MCF 10A (cell line): ENCODE results near the gene TADA2A. TPM values are rescaled to one million over a fixed set of nuclear protein-coding genes. Genes with fewer than 3 reads are reported as not detected.

Experiments
- BruUV-seq: library from RNA; stranded (reverse); fragments of 400-500 nt; replicated peaks from 2 replicates; lab custom pipeline; 2021; lab: Mats Ljungman, UMichigan
- CTCF ChIA-PET: fragments of 300-600 bp; sonication (Branson Sonifier 250); formaldehyde crosslinking; extraction: SDS; loops from one replicate; lab custom pipeline; 2021; ENCODE audit warnings: antibody characterized with exemption, inconsistent platforms; lab: Yijun Ruan, JAX
- POLR2A ChIA-PET: fragments of 300-600, 350-650 bp; sonication (Branson Sonifier 250); formaldehyde crosslinking; extraction: SDS; loops from one replicate; lab custom pipeline; 2020; ENCODE audit warnings: antibody characterized with exemption, inconsistent platforms; lab: Yijun Ruan, JAX
- DNase-seq: peaks from one replicate; pipeline ENCODE4 v3.0.0-alpha.2; 2018; ENCODE audit not compliant: unreplicated experiment
- H3K27ac Mint-ChIP-seq: one replicate; pipeline ENCODE4 v1.8.0; 2022; ENCODE audit warnings: mild to moderate bottlenecking, low read depth, mixed read lengths; ENCODE audit not compliant: unreplicated experiment
- H3K27me3 Mint-ChIP-seq: one replicate; pipeline ENCODE4 v1.8.0; 2022; ENCODE audit warnings: mixed read lengths; ENCODE audit not compliant: insufficient read depth, unreplicated experiment
- H3K36me3 Mint-ChIP-seq: one replicate; pipeline ENCODE4 v1.8.0; 2022; ENCODE audit warnings: mild to moderate bottlenecking, moderate library complexity, mixed read lengths; ENCODE audit not compliant: insufficient read depth, unreplicated experiment
- H3K4me1 Mint-ChIP-seq: one replicate; pipeline ENCODE4 v1.8.0; 2022; ENCODE audit warnings: mixed read lengths; ENCODE audit not compliant: insufficient read depth, unreplicated experiment
- H3K4me3 Mint-ChIP-seq: one replicate; pipeline ENCODE4 v1.8.0; 2022; ENCODE audit warnings: mild to moderate bottlenecking, moderate library complexity, mixed read lengths; ENCODE audit not compliant: unreplicated experiment
- H3K9me3 Mint-ChIP-seq: one replicate; pipeline ENCODE4 v1.8.0; 2022; ENCODE audit warnings: mixed read lengths; ENCODE audit not compliant: unreplicated experiment
- intact Hi-C: fragments of 100-400 bp; cut with micrococcal nuclease; formaldehyde crosslinking; loops from 2 replicates; pipeline ENCODE4 v1.14.1; 2022
- total RNA-seq: library from RNA; stranded (reverse); gene quantifications from 2 replicates; pipeline ENCODE4 v1.2.3, GENCODE V29; 2022
- TF ChIP-seq, protein P1 (sequence below): fragments of 200-600 bp; IDR thresholded peaks from one replicate; pipeline ENCODE4 v1.8.0; 2022; ENCODE audit warnings: antibody characterized with exemption, mild to moderate bottlenecking; ENCODE audit not compliant: unreplicated experiment

The TADA2A gene
- total RNA-seq, 1 experiment from 2014 or later = 31.3 TPM

DNA sequence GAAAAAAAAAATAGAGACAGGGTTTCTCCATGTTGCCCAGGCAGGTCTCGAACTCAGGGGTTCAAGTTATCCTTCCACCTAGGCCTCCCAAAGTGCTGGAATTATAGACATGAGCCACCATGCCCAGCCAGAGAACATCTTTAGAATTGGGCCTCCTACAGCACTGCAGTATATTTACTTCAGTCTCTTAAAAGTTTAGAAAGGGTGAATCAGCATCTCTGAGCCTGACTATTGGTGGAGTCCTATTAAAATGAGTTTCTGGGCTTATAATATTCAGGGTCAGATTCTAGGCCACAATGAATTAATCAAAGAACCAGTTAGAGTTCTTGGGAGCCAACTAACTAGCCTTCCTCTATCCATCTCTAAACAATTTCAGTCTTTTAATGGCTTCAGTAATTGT, 22.8 kb downstream of the TADA2A start:
- H3K27ac Mint-ChIP-seq = peak overlapping the region; percentile 88
- H3K9me3 Mint-ChIP-seq = no peaks in the 10 kb centered on the region
- H3K27me3 Mint-ChIP-seq = no peaks in the 10 kb centered on the region
- BruUV-seq = no TSS peak
- peaks cover 10% of the 10 kb centered on the region for H3K4me1 Mint-ChIP-seq
- TF ChIP-seq, protein P1, sequence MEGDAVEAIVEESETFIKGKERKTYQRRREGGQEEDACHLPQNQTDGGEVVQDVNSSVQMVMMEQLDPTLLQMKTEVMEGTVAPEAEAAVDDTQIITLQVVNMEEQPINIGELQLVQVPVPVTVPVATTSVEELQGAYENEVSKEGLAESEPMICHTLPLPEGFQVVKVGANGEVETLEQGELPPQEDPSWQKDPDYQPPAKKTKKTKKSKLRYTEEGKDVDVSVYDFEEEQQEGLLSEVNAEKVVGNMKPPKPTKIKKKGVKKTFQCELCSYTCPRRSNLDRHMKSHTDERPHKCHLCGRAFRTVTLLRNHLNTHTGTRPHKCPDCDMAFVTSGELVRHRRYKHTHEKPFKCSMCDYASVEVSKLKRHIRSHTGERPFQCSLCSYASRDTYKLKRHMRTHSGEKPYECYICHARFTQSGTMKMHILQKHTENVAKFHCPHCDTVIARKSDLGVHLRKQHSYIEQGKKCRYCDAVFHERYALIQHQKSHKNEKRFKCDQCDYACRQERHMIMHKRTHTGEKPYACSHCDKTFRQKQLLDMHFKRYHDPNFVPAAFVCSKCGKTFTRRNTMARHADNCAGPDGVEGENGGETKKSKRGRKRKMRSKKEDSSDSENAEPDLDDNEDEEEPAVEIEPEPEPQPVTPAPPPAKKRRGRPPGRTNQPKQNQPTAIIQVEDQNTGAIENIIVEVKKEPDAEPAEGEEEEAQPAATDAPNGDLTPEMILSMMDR = no peak
- ChIA-PET CTCF (interaction anchor here (0.6 to 1.4 kb wide), 4 partner anchors 9 to 21 kb away, joined by 3 to 5 read pairs (median 4); no protein-coding TSS in a partner anchor), POLR2A (interaction anchor here (0.8 to 9.3 kb wide), 18 partner anchors 9 to 141 kb away, joined by 3 to 130 read pairs (median 8); partner anchors contain the start of genes ACACA, DUSP14 and TADA2A)
- no peak for DNase-seq
- no peak overlapping the region for H3K4me3 Mint-ChIP-seq
- intact Hi-C loops = no loop called here
- H3K36me3 Mint-ChIP-seq = peaks cover 58% of the 10 kb centered on the region

DNA sequence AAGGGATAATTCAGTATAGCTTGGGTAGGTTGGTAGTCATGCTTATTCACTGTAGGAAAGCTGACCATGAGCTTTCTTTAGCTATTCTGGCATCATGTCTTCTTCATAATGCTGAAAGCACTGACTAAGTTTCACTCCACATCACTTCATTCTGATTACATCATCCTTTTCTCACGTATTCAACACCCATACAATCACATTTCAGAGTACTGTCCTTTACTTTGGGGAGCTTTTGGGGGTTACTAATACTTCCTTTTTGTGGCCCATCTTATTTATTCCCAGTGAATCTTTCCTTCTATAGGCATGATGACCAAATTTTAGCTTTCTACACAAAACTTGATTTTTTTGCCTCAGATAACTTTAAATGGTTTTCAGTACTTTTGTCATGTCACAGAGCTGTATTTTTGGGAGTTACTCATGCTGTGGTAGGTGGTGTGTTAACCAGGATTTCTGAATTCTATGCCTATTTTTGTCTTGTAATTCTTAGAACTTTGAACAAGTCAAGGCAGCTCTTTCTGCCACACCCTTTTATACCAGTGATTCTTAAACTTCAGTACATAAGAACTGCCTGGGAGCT, 23.5 kb downstream of the TADA2A start:
- peaks cover 10% of the 10 kb centered on the region for H3K4me1 Mint-ChIP-seq
- no peaks in the 10 kb centered on the region for H3K27me3 Mint-ChIP-seq
- peak; percentile 59 for DNase-seq
- peak overlapping the region; percentile 88 for H3K27ac Mint-ChIP-seq
- no TSS peak for BruUV-seq
- CTCF ChIA-PET = interaction anchor here (0.5 to 1.4 kb wide), 10 partner anchors 9 to 116 kb away, joined by 3 to 5 read pairs (median 4); no protein-coding TSS in a partner anchor
- TF ChIP-seq, protein P1 = no peak
- peak overlapping the region; percentile 17 for H3K4me3 Mint-ChIP-seq
- H3K9me3 Mint-ChIP-seq = no peaks in the 10 kb centered on the region
- H3K36me3 Mint-ChIP-seq = peaks cover 51% of the 10 kb centered on the region
- intact Hi-C loops = no loop called here
- POLR2A ChIA-PET = interaction anchor here (0.8 to 9.3 kb wide), 22 partner anchors 9 to 162 kb away, joined by 3 to 130 read pairs (median 5); partner anchors contain the start of genes ACACA, DUSP14 and TADA2A

DNA sequence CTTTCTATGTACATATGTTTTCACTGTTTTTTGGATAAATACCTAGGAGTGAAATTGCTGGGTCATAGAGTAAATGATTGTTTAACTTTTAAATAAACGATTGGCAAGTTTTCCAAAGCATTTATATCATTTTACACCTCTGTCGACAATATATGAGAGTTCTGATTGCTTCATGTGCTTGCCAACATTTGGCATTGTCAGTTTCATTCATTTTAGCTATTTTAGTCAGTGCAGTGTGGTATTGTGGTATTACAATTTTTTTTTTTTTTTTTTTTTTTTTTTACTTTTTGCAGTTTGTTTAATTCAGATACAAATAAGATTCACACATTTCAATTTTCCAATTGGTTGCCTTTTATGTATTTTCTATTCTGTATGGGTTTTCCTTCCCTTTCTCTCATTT, 26.0 kb downstream of the TADA2A start:
- intact Hi-C loops = no loop called here
- Mint-ChIP-seq H3K27me3 (no peaks in the 10 kb centered on the region), H3K36me3 (peaks cover 48% of the 10 kb centered on the region), H3K4me1 (peaks cover 10% of the 10 kb centered on the region), H3K4me3 (no peak overlapping the region), H3K27ac (no peak overlapping the region), H3K9me3 (no peaks in the 10 kb centered on the region)
- no TSS peak for BruUV-seq
- no peak for DNase-seq
- TF ChIP-seq, protein P1 = no peak
- POLR2A ChIA-PET = interaction anchor here (1.4 to 9.3 kb wide), 2 partner anchors 25 to 59 kb away, joined by 4 to 111 read pairs; partner anchors contain the start of genes ACACA and TADA2A
- CTCF ChIA-PET = interaction anchor here (0.9 kb wide), 1 partner anchor 14 kb away, joined by 4 read pairs; no protein-coding TSS in a partner anchor

DNA sequence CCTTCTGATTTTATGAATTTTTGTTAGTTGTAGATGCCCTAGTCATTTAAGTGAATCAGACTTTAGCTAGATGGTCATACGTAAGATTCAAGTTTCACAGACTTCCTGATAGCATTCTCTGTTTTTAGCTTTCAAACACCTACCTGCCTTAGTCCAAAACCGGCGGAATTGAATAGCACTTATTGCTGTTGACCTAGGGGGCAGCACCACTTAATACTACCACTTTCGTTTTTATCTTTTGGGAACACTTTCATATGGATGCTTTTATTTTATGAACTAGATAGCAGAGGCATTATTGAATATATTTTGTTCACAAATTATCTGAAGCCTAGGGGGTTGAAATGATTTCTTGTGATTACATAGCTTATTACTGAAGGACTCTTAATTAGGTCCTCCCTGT, 31.5 kb downstream of the TADA2A start:
- Mint-ChIP-seq H3K27me3 (no peaks in the 10 kb centered on the region), H3K4me3 (no peak overlapping the region), H3K36me3 (peaks cover 72% of the 10 kb centered on the region), H3K27ac (peak overlapping the region; percentile 49), H3K4me1 (no peaks in the 10 kb centered on the region), H3K9me3 (no peaks in the 10 kb centered on the region)
- POLR2A ChIA-PET = interaction anchor here (1.4 to 2.6 kb wide), 5 partner anchors 8 to 53 kb away, joined by 4 to 10 read pairs (median 8); no protein-coding TSS in a partner anchor
- CTCF ChIA-PET = interaction anchor here (0.6 to 2.1 kb wide), 5 partner anchors 9 to 31 kb away, joined by 3 to 6 read pairs (median 5); no protein-coding TSS in a partner anchor
- no peak for DNase-seq
- TF ChIP-seq, protein P1 = no peak
- intact Hi-C loops = no loop called here
- BruUV-seq = no TSS peak
